Ovary (tissue), 9 donors: ENCODE data around the gene ZNF568. TPM values are rescaled to one million over a fixed set of nuclear protein-coding genes. Genes with fewer than 3 reads are reported as not detected.

Experiments used
- DNase-seq, 5 donors: peaks; one replicate each; pipeline ENCODE4 v3.0.0-alpha.2; 2019 to 2020
- H3K27ac ChIP-seq, 2 donors: fragments of 200-600 bp; one replicate each; pipeline versions ENCODE4 v1.5.1 to v1.8.0; 2019 to 2022
- H3K27me3 ChIP-seq: fragments of 200-600 bp; one replicate; pipeline ENCODE4 v1.8.0; 2022
- H3K36me3 ChIP-seq: fragments of 200-600 bp; sonication (generic); one replicate; pipeline ENCODE4 v1.5.1; 2019
- H3K4me1 ChIP-seq: one replicate; pipeline ENCODE4 v1.8.1; 2013; ENCODE audit warnings: mild to moderate bottlenecking, moderate library complexity; ENCODE audit not compliant: insufficient read depth
- H3K4me3 ChIP-seq: fragments of 200-600 bp; sonication (generic); one replicate; pipeline ENCODE4 v1.5.1; 2017
- H3K9me3 ChIP-seq, 2 donors: fragments of 200-600 bp in 1 of 2; sonication (generic) in 1 of 2; one replicate each; pipeline versions ENCODE4 v1.5.1 to v1.8.1; 2013 to 2019; ENCODE audit warnings: mild to moderate bottlenecking in 1 of 2, moderate library complexity in 1 of 2
- EP300 ChIP-seq: sonication (generic); formaldehyde crosslinking; IDR thresholded peaks from one replicate; pipeline ENCODE4 v1.6.1; 2017; ENCODE audit warnings: antibody characterized with exemption
- POLR2A ChIP-seq: fragments of 450-650 bp; IDR thresholded peaks from one replicate; pipeline ENCODE4 v1.6.1; 2017; ENCODE audit warnings: antibody characterized with exemption, mild to moderate bottlenecking, moderate library complexity
- WGBS, 3 donors: extraction: QIAGEN DNeasy Blood & Tissue Kit in 1 of 3; methylation state at CpG; one replicate each; pipeline versions ENCODE4 v1.1.5 to v1.1.7; 2013 to 2017; 5-methylcytosine and 5-hydroxymethylcytosine counted together
- intact Hi-C, 4 donors: fragments of 100-400 bp; cut with DNase I; formaldehyde crosslinking; loops; one replicate each; pipeline versions ENCODE4 v1.11.0 to v1.15.1; 2022 to 2023
- polyA plus RNA-seq, 2 donors: library from polyadenylated mRNA; stranded (reverse); fragments of 200-250 nt in 1 of 2; fragments of 350-450 nt in 1 of 2; fragmentation: Illumina TruSeq in 1 of 2; extraction: RNeasy Lipid Tissue Mini Kit (QIAGEN cat#74804) in 1 of 2; gene quantifications; one replicate each; pipeline ENCODE4 v1.2.3, GENCODE V29; 2013 to 2014
- total RNA-seq, 7 donors: library from RNA; depleted of rRNA in 2 of 7; stranded (reverse); fragments of >200 nt in 2 of 7; fragmentation: NEBNext Ultra II Directional in 3 of 7; extraction: Animal tissue kit (Norgen Biotek cat#: 25700) in 3 of 7; gene quantifications; one replicate each; pipeline versions ENCODE4 v1.1.0 to v1.2.4, GENCODE V29; 2016 to 2023
- TF ChIP-seq, protein P1 (sequence below), 3 donors: fragments of 450-650 bp in 2 of 3; fragments of 200-600 bp in 1 of 3; IDR thresholded peaks; one replicate each; pipeline versions ENCODE4 v1.5.1 to v1.8.0; 2016 to 2022; ENCODE audit warnings: antibody characterized with exemption in 3 of 3, mild to moderate bottlenecking in 1 of 3
- donor health status: DM: no; HTN: no; CAD: no; lungs with moderate emphysema.
- donor health status: DM: no; HTN: no; CAD: no.
- donor health status: Bipolar disorder and iron deficiency.
- donor health status: DM: yes; HTN: yes; CAD: no.
- donor health status: DM: no; HTN: no; CAD: no.
- donor health status: DM: yes; HTN: yes; CAD: no.

The ZNF568 gene
- total and polyA plus RNA-seq, 9 donors: 9.5 to 25.3 (median 15.3) TPM

DNA sequence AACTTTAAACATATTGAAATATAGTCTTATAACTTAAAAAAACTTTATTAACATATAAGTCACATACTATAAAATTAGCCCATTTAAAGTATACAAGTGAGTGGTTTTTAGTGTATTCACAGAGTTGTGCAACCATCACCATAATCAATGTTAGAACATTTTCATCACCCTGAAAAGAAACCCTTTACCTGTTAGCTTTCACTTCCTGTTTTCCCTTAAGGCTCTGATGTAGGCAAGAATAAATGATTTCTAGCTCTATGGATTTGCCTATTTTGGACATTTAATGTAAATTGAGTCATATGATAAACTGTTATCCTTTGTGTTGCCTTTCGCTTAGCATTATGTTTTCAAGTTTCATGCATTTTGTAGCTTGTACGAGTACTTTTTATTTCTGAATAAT, 15.6 kb downstream of the ZNF568 start:
- H3K36me3 ChIP-seq: no peaks in the 10 kb centered on the region
- 94 to 98% (median 97%) methylated on average over 2 of the region's 2 CpGs for WGBS, 3 donors
- peaks cover 0 to 22% of the 10 kb centered on the region in 2 donors for H3K9me3 ChIP-seq
- intact Hi-C loops: no loop called here
- DNase-seq: no peak
- H3K27ac ChIP-seq: no peak overlapping the region
- H3K4me1 ChIP-seq: no peaks in the 10 kb centered on the region
- TF ChIP-seq EP300 (no peak), POLR2A (no peak)
- TF ChIP-seq, protein P1, sequence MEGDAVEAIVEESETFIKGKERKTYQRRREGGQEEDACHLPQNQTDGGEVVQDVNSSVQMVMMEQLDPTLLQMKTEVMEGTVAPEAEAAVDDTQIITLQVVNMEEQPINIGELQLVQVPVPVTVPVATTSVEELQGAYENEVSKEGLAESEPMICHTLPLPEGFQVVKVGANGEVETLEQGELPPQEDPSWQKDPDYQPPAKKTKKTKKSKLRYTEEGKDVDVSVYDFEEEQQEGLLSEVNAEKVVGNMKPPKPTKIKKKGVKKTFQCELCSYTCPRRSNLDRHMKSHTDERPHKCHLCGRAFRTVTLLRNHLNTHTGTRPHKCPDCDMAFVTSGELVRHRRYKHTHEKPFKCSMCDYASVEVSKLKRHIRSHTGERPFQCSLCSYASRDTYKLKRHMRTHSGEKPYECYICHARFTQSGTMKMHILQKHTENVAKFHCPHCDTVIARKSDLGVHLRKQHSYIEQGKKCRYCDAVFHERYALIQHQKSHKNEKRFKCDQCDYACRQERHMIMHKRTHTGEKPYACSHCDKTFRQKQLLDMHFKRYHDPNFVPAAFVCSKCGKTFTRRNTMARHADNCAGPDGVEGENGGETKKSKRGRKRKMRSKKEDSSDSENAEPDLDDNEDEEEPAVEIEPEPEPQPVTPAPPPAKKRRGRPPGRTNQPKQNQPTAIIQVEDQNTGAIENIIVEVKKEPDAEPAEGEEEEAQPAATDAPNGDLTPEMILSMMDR (IDR thresholded peaks at IDR 0.05): no peak
- H3K27me3 ChIP-seq: no peaks in the 10 kb centered on the region
- no peak overlapping the region for H3K4me3 ChIP-seq

DNA sequence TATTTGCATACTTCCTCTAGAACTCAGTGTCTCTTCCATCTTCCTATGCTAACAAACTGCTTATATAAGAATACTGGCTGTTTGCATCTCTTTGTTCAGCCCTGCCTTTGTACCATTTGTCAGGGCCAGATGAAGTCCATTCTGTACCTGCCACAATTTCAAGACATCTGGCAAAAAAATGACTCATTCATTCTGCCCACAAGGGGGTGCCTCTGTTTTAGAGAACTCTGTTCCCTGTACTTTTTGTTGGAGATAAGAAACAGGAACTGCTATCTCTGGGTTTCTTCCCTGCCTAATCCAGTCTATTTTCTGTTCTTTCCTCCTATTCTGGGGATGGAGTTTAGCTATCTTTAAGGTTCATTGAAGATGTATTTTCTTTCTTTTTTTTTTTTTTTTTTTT, 23.0 kb downstream of the ZNF568 start:
- DNase-seq: no peak
- TF ChIP-seq, protein P1 (IDR thresholded peaks at IDR 0.05): no peak
- TF ChIP-seq EP300: no peak
- TF ChIP-seq POLR2A: no peak
- no peaks in the 10 kb centered on the region for H3K27me3 ChIP-seq
- intact Hi-C loops: no loop called here
- H3K27ac ChIP-seq: no peak overlapping the region
- peaks cover 0 to 26% of the 10 kb centered on the region in 2 donors for H3K9me3 ChIP-seq
- H3K36me3 ChIP-seq: peaks cover 3% of the 10 kb centered on the region
- no peaks in the 10 kb centered on the region for H3K4me1 ChIP-seq
- no peak overlapping the region for H3K4me3 ChIP-seq

DNA sequence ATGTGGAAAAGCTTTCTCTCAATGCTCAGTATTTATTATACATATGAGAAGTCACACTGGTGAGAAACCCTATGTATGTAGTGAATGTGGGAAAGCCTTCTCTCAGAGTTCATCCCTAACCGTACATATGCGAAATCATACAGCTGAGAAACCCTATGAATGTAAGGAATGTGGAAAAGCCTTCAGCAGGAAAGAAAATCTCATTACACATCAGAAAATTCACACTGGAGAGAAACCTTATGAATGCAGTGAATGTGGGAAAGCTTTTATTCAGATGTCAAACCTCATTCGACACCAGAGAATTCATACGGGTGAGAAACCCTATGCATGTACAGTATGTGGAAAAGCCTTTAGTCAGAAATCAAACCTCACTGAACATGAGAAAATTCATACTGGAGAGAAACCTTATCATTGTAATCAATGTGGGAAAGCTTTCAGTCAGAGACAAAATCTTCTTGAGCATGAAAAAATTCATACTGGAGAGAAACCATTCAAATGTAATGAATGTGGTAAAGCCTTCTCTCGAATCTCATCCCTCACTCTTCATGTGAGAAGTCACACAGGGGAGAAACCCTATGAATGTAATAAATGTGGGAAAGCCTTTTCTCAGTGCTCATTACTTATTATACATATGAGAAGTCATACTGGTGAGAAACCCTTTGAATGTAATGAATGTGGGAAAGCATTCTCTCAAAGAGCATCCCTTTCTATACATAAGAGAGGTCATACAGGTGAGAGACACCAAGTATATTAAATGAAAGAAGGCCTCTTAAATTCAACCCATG, 34.4 kb downstream of the ZNF568 start:
- Histone ChIP-seq H3K4me1 (no peaks in the 10 kb centered on the region), H3K4me3 (no peak overlapping the region), H3K27ac (no peak overlapping the region), H3K27me3 (no peaks in the 10 kb centered on the region), H3K36me3 (no peaks in the 10 kb centered on the region), H3K9me3 (peaks cover 7 to 45% of the 10 kb centered on the region in 2 donors)
- WGBS, 3 donors: 95 to 96% (median 96%) methylated on average over 5 of the region's 5 CpGs
- TF ChIP-seq, protein P1 (IDR thresholded peaks at IDR 0.05): no peak
- TF ChIP-seq EP300 (no peak), POLR2A (no peak)
- DNase-seq: no peak
- intact Hi-C loops: no loop called here

DNA sequence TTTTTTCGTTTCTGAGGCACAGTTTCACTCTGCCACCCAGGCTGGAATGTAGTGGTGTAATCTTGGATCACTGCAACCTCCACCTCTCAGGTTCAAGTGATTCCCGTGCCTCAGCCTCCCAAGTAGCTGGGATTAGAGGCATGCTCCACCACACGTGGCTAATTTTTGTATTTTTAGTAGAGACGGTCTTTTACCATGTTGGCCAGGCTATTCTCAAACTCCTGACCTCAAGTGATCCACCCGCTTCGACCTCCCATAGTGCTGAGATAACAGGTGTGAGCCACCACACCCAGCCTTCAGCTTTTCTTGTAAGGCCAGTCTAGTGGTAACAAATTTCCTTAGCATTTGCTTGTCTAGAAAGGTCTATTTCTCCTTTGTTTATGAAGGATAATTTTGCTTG, 46.2 kb downstream of the ZNF568 start:
- intact Hi-C loops: no loop called here
- no peak overlapping the region for H3K27ac ChIP-seq
- no peak for DNase-seq
- H3K4me3 ChIP-seq: no peak overlapping the region
- no peaks in the 10 kb centered on the region for H3K27me3 ChIP-seq
- 90 to 91% (median 90%) methylated on average over 6 of the region's 6 CpGs for WGBS, 3 donors
- H3K4me1 ChIP-seq: no peaks in the 10 kb centered on the region
- peaks cover 0 to 5% of the 10 kb centered on the region in 2 donors for H3K9me3 ChIP-seq
- H3K36me3 ChIP-seq: no peaks in the 10 kb centered on the region
- TF ChIP-seq POLR2A (no peak), EP300 (no peak)
- TF ChIP-seq, protein P1 (IDR thresholded peaks at IDR 0.05): no peak
